Psoas muscle (tissue), 8 donors: ENCODE results near the gene HOXA9. TPM values are rescaled to one million over a fixed set of nuclear protein-coding genes. Genes with fewer than 3 reads are reported as not detected.

ENCODE experiments used
- ATAC-seq, 4 donors: fragments of 200-7000 bp; cut with Tn5 transposase; one replicate each; pipeline ENCODE4 v1.9.1; 2020; ENCODE audit warnings: moderate library complexity in 3 of 4, mild to moderate bottlenecking in 2 of 4
- DNase-seq, 2 donors: peaks; one replicate each; pipeline ENCODE4 v3.0.0-alpha.2; 2020
- H3K27ac ChIP-seq: fragments of 200-600 bp; one replicate; pipeline ENCODE4 v1.8.0; 2022
- H3K27me3 ChIP-seq, 3 donors: fragments of 200-600 bp in 1 of 3; one replicate each; pipeline versions ENCODE4 v1.6.1 to v1.8.0; 2013 to 2022; ENCODE audit warnings: low read length in 2 of 3, mild to moderate bottlenecking in 2 of 3, moderate library complexity in 1 of 3; ENCODE audit not compliant: insufficient read depth in 3 of 3
- H3K36me3 ChIP-seq, 2 donors: fragments of 200-600 bp in 1 of 2; one replicate each; pipeline versions ENCODE4 v1.6.1 to v1.8.0; 2013 to 2022; ENCODE audit warnings: low read depth in 1 of 2, mild to moderate bottlenecking in 1 of 2, moderate library complexity in 1 of 2; ENCODE audit not compliant: insufficient read depth in 1 of 2
- H3K4me1 ChIP-seq: fragments of 200-600 bp; one replicate; pipeline ENCODE4 v1.8.0; 2022
- H3K4me3 ChIP-seq: fragments of 200-600 bp; one replicate; pipeline ENCODE4 v1.8.0; 2022; ENCODE audit warnings: mild to moderate bottlenecking
- H3K9me3 ChIP-seq: fragments of 200-600 bp; one replicate; pipeline ENCODE4 v1.8.0; 2022
- WGBS, 3 donors: extraction: QIAGEN DNeasy Blood & Tissue Kit; methylation state at CpG; one replicate each; pipeline versions ENCODE4 v1.1.6 to v1.1.7; 2013; 5-methylcytosine and 5-hydroxymethylcytosine counted together
- intact Hi-C, 2 donors: fragments of 100-400 bp; cut with DNase I; formaldehyde crosslinking; loops; one replicate each; pipeline versions ENCODE4 v1.11.0 to v1.14.2; 2022
- polyA plus RNA-seq, 3 donors: library from polyadenylated mRNA; stranded (reverse); fragments of 200-250 nt; gene quantifications; one replicate each; pipeline ENCODE4 v1.2.3, GENCODE V29; 2013
- total RNA-seq, 4 donors: library from RNA; stranded (reverse); fragmentation: NEBNext Ultra II Directional in 2 of 4; extraction: Animal tissue kit (Norgen Biotek cat#: 25700) in 2 of 4; gene quantifications; one replicate each; pipeline versions ENCODE4 v1.2.1 to v1.2.4, GENCODE V29; 2021 to 2023
- TF ChIP-seq, protein P1 (sequence below): fragments of 200-600 bp; IDR thresholded peaks from one replicate; pipeline ENCODE4 v1.8.0; 2022; ENCODE audit warnings: antibody characterized with exemption
- donor health status: healthy with polysubstance abuse.
- donor health status: DM: no; HTN: no; CAD: no; lungs with moderate emphysema.
- donor health status: Bipolar disorder and iron deficiency.
- donor health status: healthy.
- donor health status: DM: yes; HTN: yes; CAD: no.
- donor health status: DM: no; HTN: no; CAD: no.
- donor health status: DM: no; HTN: no; CAD: no.
- donor health status: DM: yes; HTN: yes; CAD: no.

The HOXA9 gene
- total and polyA plus RNA-seq, 7 donors = 0.81 to 55.9 (median 16.0) TPM; not detected in 1

DNA sequence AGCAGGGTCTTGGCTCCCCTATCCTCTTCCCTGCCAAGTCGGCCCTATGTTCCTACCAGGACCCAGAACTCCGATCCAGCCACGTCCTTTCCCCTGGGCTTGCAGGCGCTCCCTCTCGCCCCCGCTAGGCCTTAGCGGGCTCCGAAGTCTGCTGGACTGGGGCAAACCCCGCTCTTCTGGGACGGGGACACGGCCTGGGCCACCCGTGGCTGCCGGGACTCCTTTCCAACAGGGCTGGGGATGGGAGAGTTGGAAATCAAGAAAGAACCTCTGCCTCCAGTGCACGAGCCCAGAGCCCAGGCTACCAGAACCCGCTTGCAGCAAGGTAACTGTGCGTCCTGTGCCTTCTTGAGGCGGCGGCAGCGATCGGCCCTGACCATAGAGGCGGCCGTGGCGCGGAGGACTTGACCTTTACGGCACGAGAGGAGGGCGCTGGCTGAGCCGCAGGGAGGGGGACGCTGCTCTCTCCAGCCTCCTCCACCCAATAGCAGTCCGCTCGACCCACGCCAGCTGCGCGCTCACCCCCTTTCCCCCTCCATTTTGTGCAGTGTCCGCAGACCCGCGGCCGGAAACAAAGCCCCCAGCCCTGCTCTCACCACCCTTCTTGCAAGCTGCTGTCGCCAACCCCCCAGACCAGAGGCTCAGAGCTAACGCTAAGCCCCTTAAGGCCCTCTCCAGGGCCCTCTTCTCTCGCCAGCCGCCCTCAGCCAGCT is 26.7 kb upstream of the HOXA9 start:
- 72 to 80% (median 79%) methylated on average over 40 to 42 of the region's 42 CpGs for WGBS, 3 donors
- Histone ChIP-seq H3K4me3 (peak overlapping the region; percentile 55), H3K9me3 (no peaks in the 10 kb centered on the region), H3K36me3 (no peaks in the 10 kb centered on the region), H3K27me3 (peaks cover 0 to 98% (median 28%) of the 10 kb centered on the region in 3 donors), H3K4me1 (peaks cover 8% of the 10 kb centered on the region), H3K27ac (no peak overlapping the region)
- intact Hi-C loops = loop anchor here (5.0 to 10.0 kb wide), 4 partner anchors 593 to 905 kb away; no protein-coding TSS in a partner anchor
- no peak for ATAC-seq
- peak in 1 of 2 donors; percentile 56 for DNase-seq
- TF ChIP-seq, protein P1, sequence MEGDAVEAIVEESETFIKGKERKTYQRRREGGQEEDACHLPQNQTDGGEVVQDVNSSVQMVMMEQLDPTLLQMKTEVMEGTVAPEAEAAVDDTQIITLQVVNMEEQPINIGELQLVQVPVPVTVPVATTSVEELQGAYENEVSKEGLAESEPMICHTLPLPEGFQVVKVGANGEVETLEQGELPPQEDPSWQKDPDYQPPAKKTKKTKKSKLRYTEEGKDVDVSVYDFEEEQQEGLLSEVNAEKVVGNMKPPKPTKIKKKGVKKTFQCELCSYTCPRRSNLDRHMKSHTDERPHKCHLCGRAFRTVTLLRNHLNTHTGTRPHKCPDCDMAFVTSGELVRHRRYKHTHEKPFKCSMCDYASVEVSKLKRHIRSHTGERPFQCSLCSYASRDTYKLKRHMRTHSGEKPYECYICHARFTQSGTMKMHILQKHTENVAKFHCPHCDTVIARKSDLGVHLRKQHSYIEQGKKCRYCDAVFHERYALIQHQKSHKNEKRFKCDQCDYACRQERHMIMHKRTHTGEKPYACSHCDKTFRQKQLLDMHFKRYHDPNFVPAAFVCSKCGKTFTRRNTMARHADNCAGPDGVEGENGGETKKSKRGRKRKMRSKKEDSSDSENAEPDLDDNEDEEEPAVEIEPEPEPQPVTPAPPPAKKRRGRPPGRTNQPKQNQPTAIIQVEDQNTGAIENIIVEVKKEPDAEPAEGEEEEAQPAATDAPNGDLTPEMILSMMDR = no peak

DNA sequence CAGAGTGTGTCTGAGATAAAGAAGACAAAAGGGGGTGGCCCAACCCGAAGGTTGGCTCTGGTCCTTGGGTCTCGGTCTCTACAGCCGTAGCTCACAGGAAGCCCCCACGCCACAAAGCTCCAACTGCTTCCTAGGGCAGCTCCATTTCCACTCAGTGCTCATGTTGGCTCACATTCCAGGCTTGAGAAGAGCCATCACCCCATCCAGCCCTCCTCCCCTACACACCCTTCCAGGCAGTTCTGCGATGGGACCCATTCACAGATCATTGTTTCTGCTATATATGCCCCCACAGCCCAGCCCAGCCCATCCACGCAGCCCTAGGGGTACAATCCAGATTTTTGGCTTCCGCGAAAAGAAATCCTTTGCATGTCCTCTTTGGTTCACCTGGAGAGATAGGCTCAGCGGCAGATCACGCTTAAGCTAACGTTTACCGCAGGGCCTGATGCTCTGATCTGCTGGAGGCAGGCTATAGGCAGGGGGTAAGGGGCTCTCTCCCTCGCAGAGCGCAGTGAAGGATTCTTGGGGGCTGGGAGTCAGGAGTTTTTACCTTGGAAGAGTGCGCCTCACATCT is 25.9 kb upstream of the HOXA9 start:
- Histone ChIP-seq H3K4me3 (no peak overlapping the region), H3K36me3 (no peaks in the 10 kb centered on the region), H3K27ac (no peak overlapping the region), H3K9me3 (no peaks in the 10 kb centered on the region), H3K4me1 (peaks cover 8% of the 10 kb centered on the region), H3K27me3 (peaks cover 0 to 97% (median 28%) of the 10 kb centered on the region in 3 donors)
- peak in 1 of 2 donors; percentile 34 for DNase-seq
- intact Hi-C loops = loop anchor here (5.0 to 10.0 kb wide), 4 partner anchors 594 to 906 kb away; no protein-coding TSS in a partner anchor
- no peak for ATAC-seq
- 79 to 91% (median 90%) methylated on average over 15 of the region's 15 CpGs for WGBS, 3 donors
- TF ChIP-seq, protein P1 = no peak

- Histone ChIP-seq H3K9me3 (no peaks in the 10 kb centered on the region), H3K4me1 (peaks cover 11% of the 10 kb centered on the region), H3K36me3 (no peaks in the 10 kb centered on the region), H3K27ac (no peak overlapping the region), H3K27me3 (peaks cover 0 to 98% (median 31%) of the 10 kb centered on the region in 3 donors), H3K4me3 (no peak overlapping the region)
- no peak for ATAC-seq
- TF ChIP-seq, protein P1 = no peak
- peak in 1 of 2 donors; percentile 33 for DNase-seq
- intact Hi-C loops = loop anchor here (5.0 to 10.0 kb wide), 4 partner anchors 595 to 907 kb away; no protein-coding TSS in a partner anchor
- WGBS, 3 donors = 69 to 76% (median 73%) methylated on average over 7 of the region's 7 CpGs
These were observed 24.8 kb upstream of the HOXA9 start for GRCh38 chr7:27189997-27190748.

GRCh38 chr7:27189295-27189996 is 24.1 kb upstream of the HOXA9 start:
- 59 to 69% (median 64%) methylated on average over 16 to 22 of the region's 22 CpGs for WGBS, 3 donors
- peaks cover 16% of the 10 kb centered on the region for H3K4me1 ChIP-seq
- H3K27ac ChIP-seq = no peak overlapping the region
- peak overlapping the region; percentile 32 for H3K4me3 ChIP-seq
- H3K36me3 ChIP-seq = no peaks in the 10 kb centered on the region
- ATAC-seq (no peak), DNase-seq (peak in 1 of 2 donors; percentile 47)
- intact Hi-C loops = no loop called here
- H3K27me3 ChIP-seq = peaks cover 0 to 98% (median 31%) of the 10 kb centered on the region in 3 donors
- TF ChIP-seq, protein P1 = no peak
- no peaks in the 10 kb centered on the region for H3K9me3 ChIP-seq
